Measurements from ENCODE around the gene NINJ2. TPM values are rescaled to one million over a fixed set of nuclear protein-coding genes. Genes with fewer than 3 reads are reported as not detected.

NINJ2 gene
- total and polyA plus RNA-seq, 9 donors, result 3.2 to 6.6 (median 5.1) TPM

DNA sequence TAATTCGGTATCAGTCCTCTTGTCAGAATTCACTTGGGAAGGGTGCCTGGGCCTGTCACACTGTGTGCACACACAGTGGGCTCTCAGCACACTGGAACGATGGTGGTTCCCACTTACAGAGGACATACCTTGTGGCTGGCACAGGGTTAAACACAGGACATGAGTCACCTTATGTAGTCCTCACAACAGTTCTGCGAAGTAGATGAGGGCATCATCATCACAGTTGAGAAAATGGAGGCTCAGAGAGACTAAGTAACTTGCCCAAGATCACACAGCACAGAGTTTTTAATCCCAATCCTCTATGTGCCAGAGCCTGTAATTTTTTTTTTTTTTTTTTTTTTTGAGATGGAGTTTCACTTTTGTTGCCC is 90.7 kb downstream of the NINJ2 start:
- no peaks in the 10 kb centered on the region for H3K36me3 ChIP-seq (ENCODE audit: control insufficient read depth, insufficient read depth, low read length)

DNA sequence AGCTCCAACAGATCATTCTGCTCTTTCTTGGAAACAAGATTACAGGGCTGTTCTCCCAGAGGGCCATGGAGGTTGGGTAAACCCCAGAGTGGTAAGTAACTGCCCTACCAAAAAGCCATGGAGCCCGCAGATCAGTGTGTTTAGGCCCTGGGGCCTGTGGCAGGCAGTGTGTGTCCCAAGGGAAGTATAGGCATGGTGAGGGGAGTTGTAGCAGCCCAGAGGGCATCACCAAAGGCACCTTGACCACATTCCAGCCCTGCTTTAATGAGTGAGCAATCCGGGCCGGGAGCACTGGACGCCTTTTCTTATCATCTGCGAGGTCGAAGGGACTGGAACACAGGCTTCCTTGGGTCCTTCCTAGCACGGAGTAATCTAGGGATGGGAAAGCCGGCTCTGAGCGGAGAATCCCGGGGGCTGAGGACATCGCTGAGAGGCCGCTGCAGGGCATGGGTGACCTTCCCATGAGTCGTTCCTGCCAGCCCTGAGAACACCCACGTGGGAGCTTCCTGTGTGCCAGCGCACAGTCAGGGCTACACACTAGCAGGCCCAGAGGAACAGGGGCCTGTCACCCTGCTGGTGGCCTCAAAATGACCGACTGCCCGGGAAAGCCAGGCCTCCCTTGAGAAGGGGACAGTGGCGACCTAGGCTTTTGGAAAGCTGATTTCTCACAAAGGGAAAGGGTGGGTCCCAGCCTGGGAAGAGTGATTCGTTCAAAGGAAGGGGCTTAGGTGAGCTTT is 91.3 kb downstream of the NINJ2 start:
- H3K27ac ChIP-seq (ENCODE audit: low read length), result peak overlapping the region; percentile 84
- H3K4me1 ChIP-seq (ENCODE audit: control insufficient read depth, insufficient read depth, low read length), result peaks cover 45% of the 10 kb centered on the region
- WGBS (ENCODE audit: insufficient coverage), result 62% methylated on average over 15 of the region's 19 CpGs
- DNase-seq, result no peak
- H3K9me3 ChIP-seq (replicated peaks; ENCODE audit: control insufficient read depth, low read depth, low read length), result no peaks in the 10 kb centered on the region
- H3K27me3 ChIP-seq (ENCODE audit: control insufficient read depth, insufficient read depth, low read length), result no peaks in the 10 kb centered on the region
- H3K36me3 ChIP-seq (ENCODE audit: control insufficient read depth, insufficient read depth, low read length), result no peaks in the 10 kb centered on the region
- H3K4me3 ChIP-seq (ENCODE audit: low read length), result no peak overlapping the region

More for the DNA sequence above, 90.7 kb downstream of the NINJ2 start:
- Histone ChIP-seq H3K4me1 (ENCODE audit: control insufficient read depth, insufficient read depth, low read length) (peaks cover 45% of the 10 kb centered on the region), H3K4me3 (ENCODE audit: low read length) (no peak overlapping the region), H3K27me3 (ENCODE audit: control insufficient read depth, insufficient read depth, low read length) (no peaks in the 10 kb centered on the region), H3K27ac (ENCODE audit: low read length) (no peak overlapping the region), H3K9me3 (replicated peaks; ENCODE audit: control insufficient read depth, low read depth, low read length) (no peaks in the 10 kb centered on the region)
- WGBS (ENCODE audit: insufficient coverage), result 93% methylated on average over 2 of the region's 3 CpGs
- no peak for DNase-seq

DNA sequence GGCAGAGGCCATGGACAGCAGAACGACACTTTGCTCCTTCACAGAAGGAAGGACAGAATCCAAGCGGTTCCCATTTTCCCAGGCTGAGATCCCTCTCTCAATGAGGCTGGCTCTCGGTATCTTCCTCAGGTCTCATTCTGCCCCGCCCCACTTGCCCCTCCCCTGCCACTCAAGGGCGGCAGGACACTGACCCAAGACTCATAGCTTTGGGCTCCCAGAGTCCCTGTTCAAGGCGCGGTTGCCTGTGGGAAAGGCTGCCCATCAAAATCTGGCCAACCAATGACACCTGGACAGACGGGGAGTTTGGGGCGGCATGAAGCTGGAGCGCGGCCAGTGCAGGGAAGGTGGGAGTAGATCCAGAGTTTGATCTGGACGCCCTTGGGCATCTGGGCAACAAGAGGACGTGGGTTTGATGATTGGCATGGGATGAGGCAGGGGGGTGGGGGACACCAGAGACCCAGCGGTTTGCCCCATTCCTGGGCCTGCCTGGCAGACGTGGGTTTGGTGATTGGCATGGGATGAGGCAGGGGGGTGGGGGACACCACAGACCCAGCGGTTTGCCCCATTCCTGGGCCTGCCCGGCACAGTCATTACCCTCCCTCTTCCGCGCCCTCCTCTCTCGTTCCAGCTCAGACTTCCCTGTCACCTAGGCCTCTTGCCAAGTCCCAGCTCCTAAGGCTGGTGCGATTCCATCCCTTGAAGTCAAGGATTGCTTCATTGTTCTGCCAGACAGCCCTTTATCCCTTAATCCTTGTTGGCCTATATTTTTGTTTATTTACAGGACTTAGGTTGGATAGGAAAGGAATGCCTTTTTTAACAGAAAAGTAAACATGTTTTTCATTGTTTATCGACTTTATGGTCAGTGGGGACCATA is 92.1 kb downstream of the NINJ2 start:
- 31% methylated on average over 15 of the region's 22 CpGs for WGBS (ENCODE audit: insufficient coverage)
- Histone ChIP-seq H3K4me3 (ENCODE audit: low read length) (peak overlapping the region; percentile 72), H3K27me3 (ENCODE audit: control insufficient read depth, insufficient read depth, low read length) (no peaks in the 10 kb centered on the region), H3K9me3 (replicated peaks; ENCODE audit: control insufficient read depth, low read depth, low read length) (no peaks in the 10 kb centered on the region), H3K4me1 (ENCODE audit: control insufficient read depth, insufficient read depth, low read length) (peaks cover 38% of the 10 kb centered on the region), H3K36me3 (ENCODE audit: control insufficient read depth, insufficient read depth, low read length) (no peaks in the 10 kb centered on the region), H3K27ac (ENCODE audit: low read length) (peak overlapping the region; percentile 84)
- DNase-seq, result peak; percentile 76

DNA sequence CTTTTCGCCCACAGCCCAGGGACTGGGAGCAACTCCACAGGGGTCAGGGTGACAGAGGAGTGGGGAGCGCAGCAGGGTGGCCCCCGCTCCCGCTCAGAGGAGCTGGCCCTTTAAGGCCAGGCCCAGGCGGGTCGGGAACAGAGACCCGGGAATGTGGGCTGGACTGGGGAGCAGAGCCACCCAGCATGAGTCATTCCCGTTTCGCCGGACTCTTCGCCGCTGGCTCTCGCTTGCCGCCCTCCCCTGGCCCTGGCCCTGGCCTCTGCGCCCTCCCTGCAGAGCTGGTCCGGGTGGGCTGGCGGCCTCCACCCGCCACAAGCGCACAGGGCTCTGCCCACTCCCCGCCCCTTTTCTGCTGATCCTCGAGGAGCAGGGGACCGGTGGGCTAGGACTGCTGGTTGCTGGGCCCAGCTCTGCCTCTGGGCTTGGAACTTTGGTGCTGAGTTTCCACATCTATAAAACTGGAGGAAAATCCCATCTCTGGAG is 92.8 kb downstream of the NINJ2 start:
- WGBS (ENCODE audit: insufficient coverage), result 1% methylated on average over 21 of the region's 22 CpGs
- peak overlapping the region; percentile 72 for H3K4me3 ChIP-seq (ENCODE audit: low read length)
- H3K27ac ChIP-seq (ENCODE audit: low read length), result peak overlapping the region; percentile 84
- DNase-seq, result peak; percentile 86
- no peaks in the 10 kb centered on the region for H3K27me3 ChIP-seq (ENCODE audit: control insufficient read depth, insufficient read depth, low read length)
- no peaks in the 10 kb centered on the region for H3K36me3 ChIP-seq (ENCODE audit: control insufficient read depth, insufficient read depth, low read length)
- H3K9me3 ChIP-seq (replicated peaks; ENCODE audit: control insufficient read depth, low read depth, low read length), result no peaks in the 10 kb centered on the region
- H3K4me1 ChIP-seq (ENCODE audit: control insufficient read depth, insufficient read depth, low read length), result peaks cover 31% of the 10 kb centered on the region

DNA sequence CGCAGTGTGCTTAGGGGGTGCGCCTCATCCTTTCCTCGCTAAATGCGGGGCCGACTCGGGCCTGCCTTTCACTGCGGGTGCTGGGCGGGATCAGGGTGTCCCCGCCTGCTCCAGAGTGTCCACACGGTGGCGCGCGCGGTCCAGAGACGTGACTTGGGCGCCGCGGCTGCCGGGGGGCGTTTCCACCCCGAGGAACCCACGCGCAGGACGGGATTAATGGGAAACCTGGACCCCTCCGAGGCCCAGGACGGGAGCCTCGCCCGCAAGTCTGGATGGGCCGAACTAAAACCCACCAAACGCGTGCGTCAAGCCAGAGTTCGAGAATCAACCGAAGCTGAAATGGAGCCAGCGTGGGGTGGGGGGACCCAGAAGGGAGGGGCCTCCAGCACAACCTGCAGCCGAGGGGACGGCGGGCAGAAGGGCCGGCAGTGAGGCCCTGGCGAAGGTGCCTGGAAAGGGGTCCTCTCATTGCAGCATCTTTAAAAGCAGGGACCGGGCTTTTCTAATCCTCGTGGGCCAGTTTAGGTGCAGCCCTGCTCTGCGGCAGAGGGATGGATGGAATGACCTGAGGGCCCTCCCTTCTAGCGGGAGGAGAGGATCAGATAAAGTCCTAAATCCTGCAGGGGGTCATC is 93.3 kb downstream of the NINJ2 start:
- H3K4me3 ChIP-seq (ENCODE audit: low read length), result peak overlapping the region; percentile 72
- no peaks in the 10 kb centered on the region for H3K36me3 ChIP-seq (ENCODE audit: control insufficient read depth, insufficient read depth, low read length)
- DNase-seq, result peak; percentile 93
- H3K27ac ChIP-seq (ENCODE audit: low read length), result peak overlapping the region; percentile 84
- peaks cover 26% of the 10 kb centered on the region for H3K4me1 ChIP-seq (ENCODE audit: control insufficient read depth, insufficient read depth, low read length)
- no peaks in the 10 kb centered on the region for H3K9me3 ChIP-seq (replicated peaks; ENCODE audit: control insufficient read depth, low read depth, low read length)
- WGBS (ENCODE audit: insufficient coverage), result 1% methylated on average over 42 of the region's 44 CpGs
- H3K27me3 ChIP-seq (ENCODE audit: control insufficient read depth, insufficient read depth, low read length), result no peaks in the 10 kb centered on the region

DNA sequence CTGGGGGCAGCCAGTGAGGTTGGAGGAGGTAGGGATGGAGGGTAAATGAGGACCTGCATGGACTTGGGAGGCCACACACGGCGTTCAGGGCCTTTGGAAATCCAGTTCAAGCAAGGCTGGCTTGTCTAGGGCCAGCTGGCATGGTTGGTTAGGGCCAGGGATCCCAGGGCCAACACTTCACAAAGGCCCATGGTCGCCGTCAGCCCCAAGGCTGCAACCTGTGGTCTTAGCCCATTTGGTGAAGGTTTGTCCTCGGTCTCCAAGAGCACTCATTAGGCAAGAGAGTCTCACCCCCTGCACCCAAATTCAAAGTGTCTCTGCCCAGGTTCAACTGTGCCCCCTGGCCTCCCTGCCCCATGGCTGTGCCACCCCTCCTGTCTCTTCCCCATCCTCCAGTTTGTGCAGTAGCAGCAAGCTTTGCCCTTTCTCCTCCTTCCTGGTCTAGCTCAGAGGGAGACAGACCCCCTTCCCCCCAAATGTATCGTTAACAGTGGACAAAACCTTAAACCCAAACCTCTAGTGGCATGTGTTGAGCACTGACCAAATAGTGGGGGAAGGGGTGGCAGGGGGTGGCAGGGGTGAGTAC is 94.1 kb downstream of the NINJ2 start:
- Histone ChIP-seq H3K9me3 (replicated peaks; ENCODE audit: control insufficient read depth, low read depth, low read length) (no peaks in the 10 kb centered on the region), H3K4me1 (ENCODE audit: control insufficient read depth, insufficient read depth, low read length) (peaks cover 26% of the 10 kb centered on the region), H3K27ac (ENCODE audit: low read length) (no peak overlapping the region), H3K36me3 (ENCODE audit: control insufficient read depth, insufficient read depth, low read length) (no peaks in the 10 kb centered on the region), H3K4me3 (ENCODE audit: low read length) (no peak overlapping the region), H3K27me3 (ENCODE audit: control insufficient read depth, insufficient read depth, low read length) (no peaks in the 10 kb centered on the region)
- WGBS (ENCODE audit: insufficient coverage), result 97% methylated on average over 3 of the region's 6 CpGs
- DNase-seq, result peak; percentile 22

DNA sequence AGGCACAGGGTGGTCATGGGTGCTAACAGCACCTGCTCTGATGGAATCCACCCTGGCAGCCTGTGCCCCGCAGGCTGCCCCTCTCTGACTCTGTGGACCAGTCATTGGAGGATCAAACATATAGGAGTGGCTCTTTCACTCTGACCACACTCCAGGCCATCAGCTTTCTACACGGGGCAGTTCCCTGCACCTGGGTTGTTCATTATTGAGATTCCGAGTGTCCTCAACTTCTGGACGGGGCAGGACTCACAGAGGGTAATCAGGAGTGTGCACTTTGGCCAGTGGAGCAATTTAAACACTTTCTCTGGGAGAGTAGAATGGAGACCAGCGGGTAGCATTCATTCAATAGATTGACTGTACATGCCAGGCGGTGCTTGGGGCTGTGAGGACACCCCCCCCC is 94.8 kb downstream of the NINJ2 start:
- H3K36me3 ChIP-seq (ENCODE audit: control insufficient read depth, insufficient read depth, low read length), result no peaks in the 10 kb centered on the region
- DNase-seq, result no peak
- H3K9me3 ChIP-seq (replicated peaks; ENCODE audit: control insufficient read depth, low read depth, low read length), result no peaks in the 10 kb centered on the region
- no peaks in the 10 kb centered on the region for H3K27me3 ChIP-seq (ENCODE audit: control insufficient read depth, insufficient read depth, low read length)
- H3K4me1 ChIP-seq (ENCODE audit: control insufficient read depth, insufficient read depth, low read length), result peaks cover 26% of the 10 kb centered on the region
- WGBS (ENCODE audit: insufficient coverage), result 75% methylated on average over 4 of the region's 6 CpGs
- no peak overlapping the region for H3K27ac ChIP-seq (ENCODE audit: low read length)
- no peak overlapping the region for H3K4me3 ChIP-seq (ENCODE audit: low read length)

DNA sequence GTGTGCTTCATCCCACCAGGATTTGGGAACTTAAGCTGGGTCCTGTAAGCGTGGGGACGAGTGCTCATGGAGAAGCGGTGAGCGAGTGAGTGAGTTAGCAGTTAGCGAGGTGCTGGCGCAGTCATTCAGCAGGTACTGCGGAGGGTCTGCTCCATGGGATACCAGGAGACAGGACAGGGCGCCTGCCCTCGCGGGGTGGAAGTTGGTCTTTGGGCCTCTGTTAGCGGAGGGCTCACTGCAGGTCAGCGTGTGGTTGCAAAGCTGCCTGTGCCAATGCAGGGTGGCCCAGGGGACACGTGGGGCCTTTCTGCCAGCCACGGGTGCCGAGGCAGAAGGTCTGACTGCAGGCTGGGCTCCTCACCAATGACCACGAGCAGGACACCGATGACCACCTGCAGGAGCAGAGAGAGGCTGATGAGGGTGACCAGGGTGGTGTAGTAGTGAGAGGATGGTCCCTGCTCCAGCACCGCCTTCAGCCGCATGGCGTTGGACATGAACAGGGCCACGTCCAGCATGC is 97.6 kb downstream of the NINJ2 start:
- Histone ChIP-seq H3K36me3 (ENCODE audit: control insufficient read depth, insufficient read depth, low read length) (no peaks in the 10 kb centered on the region), H3K9me3 (replicated peaks; ENCODE audit: control insufficient read depth, low read depth, low read length) (no peaks in the 10 kb centered on the region), H3K4me1 (ENCODE audit: control insufficient read depth, insufficient read depth, low read length) (peaks cover 38% of the 10 kb centered on the region), H3K4me3 (ENCODE audit: low read length) (no peak overlapping the region), H3K27me3 (ENCODE audit: control insufficient read depth, insufficient read depth, low read length) (peaks cover 2% of the 10 kb centered on the region), H3K27ac (ENCODE audit: low read length) (no peak overlapping the region)
- 91% methylated on average over 21 of the region's 21 CpGs for WGBS (ENCODE audit: insufficient coverage)
- DNase-seq, result no peak

DNA sequence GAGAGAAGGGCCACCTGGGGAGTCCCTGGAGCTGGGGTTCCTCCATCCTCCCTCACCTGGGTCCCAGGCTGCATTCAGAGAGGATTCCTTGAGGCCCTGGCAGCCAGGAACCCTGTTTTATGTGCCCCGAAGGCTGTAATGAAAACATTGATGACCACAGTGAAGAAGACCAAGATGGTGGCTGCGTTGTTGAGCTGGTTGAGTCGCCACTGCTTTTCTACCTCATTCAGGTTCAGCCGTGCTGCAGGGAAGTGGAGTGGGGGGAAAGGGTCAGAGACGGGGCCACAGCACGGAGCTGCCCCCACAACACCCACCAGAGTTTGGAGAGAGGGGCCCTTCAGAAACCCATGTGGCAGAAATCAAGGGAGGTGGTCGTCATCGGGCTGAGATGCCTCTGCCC is 98.1 kb downstream of the NINJ2 start:
- Histone ChIP-seq H3K4me3 (ENCODE audit: low read length) (no peak overlapping the region), H3K36me3 (ENCODE audit: control insufficient read depth, insufficient read depth, low read length) (no peaks in the 10 kb centered on the region), H3K27ac (ENCODE audit: low read length) (no peak overlapping the region), H3K27me3 (ENCODE audit: control insufficient read depth, insufficient read depth, low read length) (peaks cover 2% of the 10 kb centered on the region), H3K4me1 (ENCODE audit: control insufficient read depth, insufficient read depth, low read length) (peaks cover 35% of the 10 kb centered on the region), H3K9me3 (replicated peaks; ENCODE audit: control insufficient read depth, low read depth, low read length) (no peaks in the 10 kb centered on the region)
- no peak for DNase-seq
- 79% methylated on average over 5 of the region's 8 CpGs for WGBS (ENCODE audit: insufficient coverage)

Measured in muscle of leg (tissue), 11 donors.